Calu3 (cell line): ENCODE measurements around the gene RIMBP2. TPM values are rescaled to one million over a fixed set of nuclear protein-coding genes. Genes with fewer than 3 reads are reported as not detected.

Experiments
- BruUV-seq: library from RNA; stranded (reverse); fragments of 400-500 nt; replicated peaks from 2 replicates; lab custom pipeline; 2021; lab: Mats Ljungman, UMichigan
- CTCF ChIA-PET: fragments of 300-600 bp; sonication (Branson Sonifier 250); formaldehyde crosslinking; loops from one replicate; lab custom pipeline; 2022; ENCODE audit warnings: antibody characterized with exemption; lab: Charles Lee
- DNase-seq: peaks from one replicate; pipeline ENCODE4 v3.0.0; 2022
- H3K27ac Mint-ChIP-seq: one replicate; pipeline ENCODE4 v1.8.0; 2022; ENCODE audit warnings: mixed read lengths; ENCODE audit not compliant: unreplicated experiment
- H3K27me3 Mint-ChIP-seq: one replicate; pipeline ENCODE4 v1.8.0; 2022; ENCODE audit warnings: mixed read lengths; ENCODE audit not compliant: unreplicated experiment
- H3K36me3 Mint-ChIP-seq: one replicate; pipeline ENCODE4 v1.8.0; 2022; ENCODE audit warnings: mild to moderate bottlenecking, moderate library complexity, mixed read lengths; ENCODE audit not compliant: insufficient read depth, unreplicated experiment
- H3K4me1 Mint-ChIP-seq: one replicate; pipeline ENCODE4 v1.8.0; 2022; ENCODE audit warnings: mild to moderate bottlenecking, low read depth, mixed read lengths; ENCODE audit not compliant: unreplicated experiment
- H3K4me3 Mint-ChIP-seq: one replicate; pipeline ENCODE4 v1.8.0; 2022; ENCODE audit warnings: mild to moderate bottlenecking, low read depth, moderate library complexity, mixed read lengths; ENCODE audit not compliant: unreplicated experiment
- H3K9me3 Mint-ChIP-seq: one replicate; pipeline ENCODE4 v1.8.0; 2022; ENCODE audit warnings: low read depth, mixed read lengths; ENCODE audit not compliant: unreplicated experiment
- intact Hi-C: fragments of 100-400 bp; cut with micrococcal nuclease; formaldehyde crosslinking; loops from one replicate; pipeline ENCODE4 v1.10.0; 2022; ENCODE audit not compliant: unreplicated experiment
- total RNA-seq: library from RNA; stranded (reverse); gene quantifications from 2 replicates; pipeline ENCODE4 v1.2.3, GENCODE V29; 2022
- TF ChIP-seq, protein P1 (sequence below): fragments of 200-600 bp; IDR thresholded peaks from one replicate; pipeline ENCODE4 v1.8.0; 2022; ENCODE audit warnings: antibody characterized with exemption; ENCODE audit not compliant: unreplicated experiment

RIMBP2 gene
- total RNA-seq, 1 experiment from 2014 or later: 6.1 TPM

DNA sequence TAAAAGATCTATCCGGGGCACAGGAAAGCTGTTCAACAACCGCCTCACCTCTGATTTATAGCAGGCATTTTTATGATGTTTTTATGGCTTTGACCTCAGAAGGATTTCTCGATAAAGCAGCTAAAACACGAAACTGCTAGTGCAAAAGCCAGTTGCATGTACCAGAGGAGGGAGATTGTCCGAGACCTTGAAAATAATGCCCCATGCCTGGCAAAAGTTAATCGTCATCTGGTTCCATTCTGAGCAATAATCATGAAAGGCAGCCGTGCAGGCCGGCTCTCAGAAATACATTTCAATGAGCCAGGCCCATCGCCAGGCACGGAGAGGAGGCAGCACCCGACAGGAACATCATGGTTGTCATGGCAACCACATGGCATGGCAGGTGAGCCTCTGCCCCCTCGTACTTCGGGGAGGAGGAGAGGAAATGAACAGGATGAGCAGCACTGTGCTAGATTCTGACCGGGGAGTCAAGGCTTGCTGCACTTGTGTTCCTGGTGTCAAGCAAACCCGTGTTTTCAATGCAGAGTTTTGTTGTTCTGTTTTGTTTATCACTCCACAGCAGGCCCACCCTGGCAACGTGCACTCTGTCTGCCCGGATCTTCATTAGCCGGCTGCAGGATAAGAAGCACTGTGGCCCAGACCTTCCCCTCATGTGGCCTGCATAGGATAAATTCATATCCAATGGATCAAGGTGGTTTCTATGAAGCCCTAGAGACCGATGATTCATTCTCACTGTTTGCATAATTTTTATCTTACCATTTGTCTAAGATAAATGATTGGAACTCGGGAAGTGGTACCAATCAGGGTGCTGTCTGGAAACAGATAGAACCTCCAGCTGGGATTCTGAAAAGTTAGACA lies 160.2 kb downstream of the RIMBP2 start:
- H3K27me3 Mint-ChIP-seq: no peaks in the 10 kb centered on the region
- BruUV-seq: no TSS peak
- TF ChIP-seq, protein P1, sequence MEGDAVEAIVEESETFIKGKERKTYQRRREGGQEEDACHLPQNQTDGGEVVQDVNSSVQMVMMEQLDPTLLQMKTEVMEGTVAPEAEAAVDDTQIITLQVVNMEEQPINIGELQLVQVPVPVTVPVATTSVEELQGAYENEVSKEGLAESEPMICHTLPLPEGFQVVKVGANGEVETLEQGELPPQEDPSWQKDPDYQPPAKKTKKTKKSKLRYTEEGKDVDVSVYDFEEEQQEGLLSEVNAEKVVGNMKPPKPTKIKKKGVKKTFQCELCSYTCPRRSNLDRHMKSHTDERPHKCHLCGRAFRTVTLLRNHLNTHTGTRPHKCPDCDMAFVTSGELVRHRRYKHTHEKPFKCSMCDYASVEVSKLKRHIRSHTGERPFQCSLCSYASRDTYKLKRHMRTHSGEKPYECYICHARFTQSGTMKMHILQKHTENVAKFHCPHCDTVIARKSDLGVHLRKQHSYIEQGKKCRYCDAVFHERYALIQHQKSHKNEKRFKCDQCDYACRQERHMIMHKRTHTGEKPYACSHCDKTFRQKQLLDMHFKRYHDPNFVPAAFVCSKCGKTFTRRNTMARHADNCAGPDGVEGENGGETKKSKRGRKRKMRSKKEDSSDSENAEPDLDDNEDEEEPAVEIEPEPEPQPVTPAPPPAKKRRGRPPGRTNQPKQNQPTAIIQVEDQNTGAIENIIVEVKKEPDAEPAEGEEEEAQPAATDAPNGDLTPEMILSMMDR: no peak
- no peak overlapping the region for H3K27ac Mint-ChIP-seq
- CTCF ChIA-PET: no interaction called here
- H3K4me3 Mint-ChIP-seq: no peak overlapping the region
- intact Hi-C loops: no loop called here
- no peaks in the 10 kb centered on the region for H3K36me3 Mint-ChIP-seq
- peaks cover 15% of the 10 kb centered on the region for H3K9me3 Mint-ChIP-seq
- DNase-seq: no peak
- H3K4me1 Mint-ChIP-seq: no peaks in the 10 kb centered on the region

DNA sequence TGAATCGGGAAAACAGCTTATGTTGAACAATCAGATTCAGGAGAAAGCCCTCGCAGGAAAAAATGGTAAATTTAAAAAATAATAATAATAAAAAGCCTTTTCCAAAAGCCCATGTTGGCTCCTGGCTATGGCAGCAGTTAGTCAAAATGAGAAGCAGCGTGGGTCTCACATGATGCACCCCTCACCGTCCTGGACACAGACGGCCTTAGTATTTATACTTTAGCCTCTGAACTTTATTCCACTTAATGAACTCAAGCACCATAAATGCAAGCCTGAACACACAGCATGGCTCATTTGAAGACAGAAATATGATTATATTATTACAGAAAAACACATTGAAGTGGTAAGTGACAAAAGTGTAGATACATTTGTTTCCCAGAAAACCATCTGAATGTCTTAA lies 160.9 kb downstream of the RIMBP2 start:
- H3K9me3 Mint-ChIP-seq: peaks cover 9% of the 10 kb centered on the region
- CTCF ChIA-PET: no interaction called here

DNA sequence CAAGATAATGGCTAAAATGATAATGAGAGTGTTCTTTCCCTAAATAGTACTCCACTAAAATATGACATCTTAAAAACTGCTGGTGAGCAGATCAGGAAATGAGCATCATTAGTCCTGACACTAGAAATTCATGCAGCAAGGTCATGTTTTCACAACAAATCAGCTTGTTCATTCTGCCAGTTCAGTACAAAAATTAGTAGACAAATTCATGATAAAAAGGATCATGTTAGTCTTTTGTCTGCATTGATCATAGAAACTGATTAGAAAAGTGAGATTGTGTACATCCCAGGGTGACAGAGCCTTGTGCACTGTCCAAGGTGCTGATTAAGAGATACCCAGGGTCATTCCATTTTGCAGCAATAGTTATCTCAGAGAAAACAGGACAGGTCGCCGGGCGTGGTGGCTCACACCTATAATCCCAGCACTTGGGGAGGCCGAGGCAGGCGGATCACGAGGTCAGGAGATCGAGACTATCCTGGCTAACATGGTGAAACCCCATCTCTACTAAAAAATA lies 163.6 kb downstream of the RIMBP2 start:
- H3K27ac Mint-ChIP-seq: no peak overlapping the region
- no peak for DNase-seq
- intact Hi-C loops: no loop called here

More for the DNA sequence above, 160.9 kb downstream of the RIMBP2 start:
- Mint-ChIP-seq H3K36me3 (no peaks in the 10 kb centered on the region), H3K4me1 (no peaks in the 10 kb centered on the region), H3K27ac (no peak overlapping the region), H3K27me3 (no peaks in the 10 kb centered on the region), H3K4me3 (no peak overlapping the region)
- no peak for DNase-seq
- BruUV-seq: no TSS peak
- TF ChIP-seq, protein P1: no peak
- intact Hi-C loops: no loop called here

DNA sequence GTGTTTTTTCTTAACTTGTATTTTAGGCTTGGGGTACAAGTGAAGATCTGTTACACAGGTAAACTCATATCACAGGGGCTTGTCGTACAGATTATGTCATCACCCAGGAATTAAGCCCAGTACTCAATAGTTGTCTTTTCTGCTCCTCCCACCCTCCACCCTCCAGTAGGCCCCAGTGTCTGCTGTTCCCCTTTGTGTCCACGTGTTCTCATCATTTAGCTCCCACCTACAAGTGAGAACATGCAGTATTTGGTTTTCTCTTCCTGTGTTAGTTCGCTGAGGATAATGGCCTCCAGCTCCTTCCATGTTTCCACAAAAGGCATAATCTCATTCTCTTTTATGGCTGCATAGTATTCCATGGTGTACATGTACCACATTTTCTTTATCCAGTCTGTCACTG lies 166.7 kb downstream of the RIMBP2 start:
- intact Hi-C loops: no loop called here
- CTCF ChIA-PET: no interaction called here

More for the DNA sequence above, 163.6 kb downstream of the RIMBP2 start:
- no peaks in the 10 kb centered on the region for H3K36me3 Mint-ChIP-seq
- CTCF ChIA-PET: no interaction called here
- H3K4me1 Mint-ChIP-seq: no peaks in the 10 kb centered on the region
- no TSS peak for BruUV-seq
- no peak overlapping the region for H3K4me3 Mint-ChIP-seq
- TF ChIP-seq, protein P1: no peak
- H3K9me3 Mint-ChIP-seq: peaks cover 20% of the 10 kb centered on the region
- no peaks in the 10 kb centered on the region for H3K27me3 Mint-ChIP-seq

More for the DNA sequence above, 166.7 kb downstream of the RIMBP2 start:
- Mint-ChIP-seq H3K27me3 (no peaks in the 10 kb centered on the region), H3K4me1 (no peaks in the 10 kb centered on the region), H3K36me3 (no peaks in the 10 kb centered on the region), H3K27ac (no peak overlapping the region), H3K4me3 (no peak overlapping the region), H3K9me3 (peaks cover 14% of the 10 kb centered on the region)
- BruUV-seq: no TSS peak
- no peak for DNase-seq
- TF ChIP-seq, protein P1: no peak
